Common myeloid progenitor, CD34-positive (primary cell): Measurements from ENCODE around the gene XCR1.
"Not testable (repeated sequence)": the region's sequence is repeated elsewhere in the genome, so short reads cannot be mapped to it uniquely, and the experiment has no call there.

Experiments
- CTCF ChIA-PET: fragments of 350-600 bp; sonication (Branson Sonifier 250); formaldehyde crosslinking; loops from one replicate; lab custom pipeline; 2021; ENCODE audit warnings: antibody characterized with exemption; lab: Charles Lee
- POLR2A ChIA-PET: fragments of 350-600 bp; sonication (Branson Sonifier 250); formaldehyde crosslinking; loops from one replicate; lab custom pipeline; 2021; ENCODE audit warnings: antibody characterized with exemption; lab: Charles Lee
- DNase-seq, 3 donors: peaks; one replicate each; pipeline versions ENCODE4 v3.0.0 to v3.0.0-alpha.2; 2013
- H3K27ac ChIP-seq, 2 experiments: 1 replicate in 1 of 2; 2 replicates in 1 of 2; pipeline ENCODE4 v1.7.0; 2013; ENCODE audit warnings: inconsistent platforms in 2 of 2, low read length in 2 of 2, mild to moderate bottlenecking in 2 of 2, low read depth in 1 of 2, moderate library complexity in 1 of 2; ENCODE audit not compliant: severe bottlenecking in 2 of 2, insufficient read depth in 1 of 2, poor library complexity in 1 of 2
- H3K27me3 ChIP-seq, 5 experiments: replicated peaks in 2 of 5; 1 replicate in 3 of 5; 2 replicates in 2 of 5; pipeline versions ENCODE4 v1.6.1 to v1.7.0; 2013; ENCODE audit warnings: low read length in 4 of 5, mild to moderate bottlenecking in 2 of 5, moderate library complexity in 2 of 5, inconsistent platforms in 1 of 5; ENCODE audit not compliant: insufficient read depth in 5 of 5, control insufficient read depth in 4 of 5
- H3K36me3 ChIP-seq, 4 experiments: 1 replicate in 2 of 4; 2 replicates in 2 of 4; pipeline versions ENCODE4 v1.6.1 to v1.7.0; 2013; ENCODE audit warnings: low read length in 3 of 4, control low read depth in 1 of 4, mild to moderate bottlenecking in 1 of 4; ENCODE audit not compliant: control insufficient read depth in 4 of 4, insufficient read depth in 4 of 4
- H3K4me1 ChIP-seq, 4 experiments: 1 replicate in 3 of 4; 2 replicates in 1 of 4; pipeline versions ENCODE4 v1.6.1 to v1.7.1; 2013; ENCODE audit warnings: low read length in 3 of 4, mild to moderate bottlenecking in 3 of 4, control low read depth in 1 of 4, inconsistent platforms in 1 of 4, moderate library complexity in 1 of 4; ENCODE audit not compliant: control insufficient read depth in 4 of 4, insufficient read depth in 4 of 4; ENCODE audit errors: control extremely low read depth in 1 of 4
- H3K4me3 ChIP-seq, 7 experiments: 1 replicate in 4 of 7; 2 replicates in 3 of 7; pipeline versions ENCODE4 v1.5.1 to v1.7.0; 2013; ENCODE audit warnings: mild to moderate bottlenecking in 7 of 7, low read length in 6 of 7, moderate library complexity in 6 of 7, inconsistent platforms in 2 of 7, low read depth in 2 of 7, control low read depth in 1 of 7; ENCODE audit not compliant: insufficient read depth in 4 of 7, control insufficient read depth in 1 of 7; ENCODE audit errors: extremely low read depth in 1 of 7
- H3K9me3 ChIP-seq, 5 experiments: 1 replicate in 4 of 5; 2 replicates in 1 of 5; pipeline versions ENCODE4 v1.6.1 to v1.7.1; 2013; ENCODE audit warnings: low read length in 4 of 5, mild to moderate bottlenecking in 2 of 5, inconsistent platforms in 1 of 5, low read depth in 1 of 5, moderate library complexity in 1 of 5; ENCODE audit not compliant: control insufficient read depth in 4 of 5, insufficient read depth in 2 of 5; ENCODE audit errors: control extremely low read depth in 1 of 5
- WGBS: methylation state at CpG from one replicate; pipeline ENCODE4 v1.1.5; 2013; ENCODE audit not compliant: insufficient coverage; 5-methylcytosine and 5-hydroxymethylcytosine counted together

The XCR1 gene

GRCh38 chr3:46010519-46011113 is 16.7 kb downstream of the XCR1 start:
- Histone ChIP-seq H3K27ac (no peak overlapping the region), H3K9me3 (no peaks in the 10 kb centered on the region), H3K36me3 (no peaks in the 10 kb centered on the region), H3K4me3 (no peak overlapping the region), H3K4me1 (no peaks in the 10 kb centered on the region), H3K27me3 (no peaks in the 10 kb centered on the region)
- CTCF ChIA-PET, result no interaction called here
- POLR2A ChIA-PET, result no interaction called here
- WGBS, result no CpG with 5 or more reads among the region's 2 CpGs
- DNase-seq, result no peak

- POLR2A ChIA-PET, result no interaction called here
- WGBS, result 95% methylated on average over 6 of the region's 6 CpGs
- DNase-seq, result no peak
- Histone ChIP-seq H3K4me1 (no peaks in the 10 kb centered on the region), H3K36me3 (no peaks in the 10 kb centered on the region), H3K4me3 (no peak overlapping the region), H3K27me3 (no peaks in the 10 kb centered on the region), H3K27ac (no peak overlapping the region), H3K9me3 (no peaks in the 10 kb centered on the region)
- CTCF ChIA-PET, result no interaction called here
Measured at GRCh38 chr3:46008058-46008457, 19.2 kb downstream of the XCR1 start.

DNA sequence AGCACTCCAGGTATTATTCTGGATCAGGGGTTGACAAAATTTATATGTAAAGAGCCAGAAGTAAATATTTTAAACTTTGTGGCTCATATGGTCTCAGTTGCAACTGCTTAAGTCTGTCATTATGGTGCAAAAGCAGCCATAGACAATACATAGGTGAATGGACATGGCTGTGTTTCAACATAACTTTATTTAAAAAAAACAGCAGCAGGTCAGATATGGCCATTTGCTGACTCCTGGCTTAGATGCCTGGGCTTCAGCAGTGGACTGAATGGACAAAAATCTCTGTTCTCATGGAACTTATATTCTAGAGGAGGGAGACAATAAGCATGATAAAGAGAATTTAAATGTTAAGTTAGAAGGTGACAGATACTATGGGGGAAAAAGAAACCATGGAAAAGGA is 20.0 kb downstream of the XCR1 start:
- POLR2A ChIA-PET, result no interaction called here

GRCh38 chr3:46006238-46007032 is 20.8 kb downstream of the XCR1 start:
- Histone ChIP-seq H3K9me3 (no peaks in the 10 kb centered on the region), H3K27me3 (no peaks in the 10 kb centered on the region), H3K4me3 (no peak overlapping the region), H3K27ac (no peak overlapping the region), H3K36me3 (no peaks in the 10 kb centered on the region), H3K4me1 (no peaks in the 10 kb centered on the region)
- POLR2A ChIA-PET, result no interaction called here
- 93% methylated on average over 3 of the region's 5 CpGs for WGBS
- CTCF ChIA-PET, result no interaction called here
- no peak for DNase-seq

More for the DNA sequence above, 20.0 kb downstream of the XCR1 start:
- no peak for DNase-seq
- CTCF ChIA-PET, result no interaction called here
- Histone ChIP-seq H3K27ac (no peak overlapping the region), H3K4me1 (no peaks in the 10 kb centered on the region), H3K9me3 (no peaks in the 10 kb centered on the region), H3K4me3 (no peak overlapping the region), H3K27me3 (no peaks in the 10 kb centered on the region), H3K36me3 (no peaks in the 10 kb centered on the region)

DNA sequence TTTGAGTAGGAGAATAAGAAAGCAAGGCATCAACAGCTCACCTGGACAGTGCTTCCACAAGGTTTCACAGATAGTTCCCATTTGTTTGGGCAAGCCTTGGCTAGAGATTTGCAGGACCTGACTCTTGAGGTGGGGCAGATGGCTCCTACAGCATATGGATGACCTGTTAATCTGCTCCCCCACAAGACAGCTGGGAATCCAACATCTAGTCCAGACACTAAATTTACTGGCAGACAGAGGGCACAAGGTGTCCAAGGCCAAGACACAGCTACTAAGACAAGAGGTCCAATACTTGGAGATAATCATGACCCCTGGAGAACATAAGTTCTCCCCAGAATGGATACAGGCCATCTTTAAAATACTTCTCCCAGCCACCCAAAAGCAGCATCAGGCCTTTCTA is 23.6 kb downstream of the XCR1 start:
- H3K9me3 ChIP-seq, H3K4me3 ChIP-seq, H3K36me3 ChIP-seq, H3K27ac ChIP-seq, H3K4me1 ChIP-seq, DNase-seq, POLR2A ChIA-PET, H3K27me3 ChIP-seq: not testable (repeated sequence)
- CTCF ChIA-PET, result interaction anchor here (1.0 kb wide), 1 partner anchor 75 kb away, joined by 3 read pairs; no protein-coding TSS in a partner anchor

- Histone ChIP-seq H3K36me3 (no peaks in the 10 kb centered on the region), H3K4me3 (no peak overlapping the region), H3K4me1 (peaks cover 0 to 2% (median under 1%) of the 10 kb centered on the region in 4 experiments), H3K27me3 (no peaks in the 10 kb centered on the region), H3K27ac (no peak overlapping the region), H3K9me3 (no peaks in the 10 kb centered on the region)
- POLR2A ChIA-PET, result no interaction called here
- 100% methylated on average over 2 of the region's 2 CpGs for WGBS
- CTCF ChIA-PET, result no interaction called here
- no peak for DNase-seq
Measured at GRCh38 chr3:46001178-46001577, 26.1 kb downstream of the XCR1 start.

DNA sequence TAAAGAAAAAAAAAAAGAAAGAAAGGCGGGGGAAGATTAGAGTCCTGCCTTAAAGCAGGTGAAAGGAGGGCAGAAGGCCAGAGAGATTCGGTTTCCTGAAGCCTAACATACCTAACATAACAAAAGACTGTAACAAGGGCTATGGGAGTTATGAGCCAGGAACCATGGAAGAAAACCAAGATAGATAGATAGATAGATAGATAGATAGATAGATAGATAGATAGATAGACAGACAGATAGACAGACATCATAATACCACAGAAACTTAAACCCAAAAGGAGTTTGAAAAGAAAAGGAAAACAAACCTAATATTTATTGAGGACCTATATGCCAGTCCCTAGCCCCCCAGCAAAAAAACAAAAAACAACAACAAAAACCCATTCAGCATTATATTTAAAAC is 29.3 kb downstream of the XCR1 start:
- no peak for DNase-seq
- POLR2A ChIA-PET, result no interaction called here
- Histone ChIP-seq H3K4me1 (peaks cover 5 to 25% (median 20%) of the 10 kb centered on the region in 4 experiments), H3K27me3 (no peaks in the 10 kb centered on the region), H3K36me3 (no peaks in the 10 kb centered on the region), H3K9me3 (no peaks in the 10 kb centered on the region), H3K4me3 (no peak overlapping the region), H3K27ac (no peak overlapping the region)
- CTCF ChIA-PET, result no interaction called here
- no CpG with 5 or more reads among the region's 2 CpGs for WGBS
